Measurements from ENCODE around the gene MRPL58.

DNA sequence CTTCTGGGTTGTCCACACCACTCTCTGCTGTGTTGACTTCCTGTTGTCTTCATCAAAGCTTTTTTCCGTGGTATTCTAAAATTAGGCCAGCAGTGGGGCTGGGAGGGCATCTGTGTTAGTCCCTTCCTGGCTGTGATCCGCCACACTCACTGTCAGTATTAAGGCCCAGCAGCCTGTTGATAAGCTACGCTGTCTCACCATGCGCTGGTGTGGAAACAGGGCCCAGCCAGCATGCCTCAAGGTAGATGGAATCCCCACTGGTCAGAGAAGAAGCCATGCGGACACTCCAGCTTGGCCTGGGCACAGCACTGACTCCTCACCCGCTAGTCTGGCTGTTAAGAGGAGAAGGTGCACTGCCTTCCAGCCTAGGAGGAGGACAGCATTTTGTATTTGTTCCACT is 13.7 kb upstream of the MRPL58 start:
- TF ChIP-seq, protein P1, sequence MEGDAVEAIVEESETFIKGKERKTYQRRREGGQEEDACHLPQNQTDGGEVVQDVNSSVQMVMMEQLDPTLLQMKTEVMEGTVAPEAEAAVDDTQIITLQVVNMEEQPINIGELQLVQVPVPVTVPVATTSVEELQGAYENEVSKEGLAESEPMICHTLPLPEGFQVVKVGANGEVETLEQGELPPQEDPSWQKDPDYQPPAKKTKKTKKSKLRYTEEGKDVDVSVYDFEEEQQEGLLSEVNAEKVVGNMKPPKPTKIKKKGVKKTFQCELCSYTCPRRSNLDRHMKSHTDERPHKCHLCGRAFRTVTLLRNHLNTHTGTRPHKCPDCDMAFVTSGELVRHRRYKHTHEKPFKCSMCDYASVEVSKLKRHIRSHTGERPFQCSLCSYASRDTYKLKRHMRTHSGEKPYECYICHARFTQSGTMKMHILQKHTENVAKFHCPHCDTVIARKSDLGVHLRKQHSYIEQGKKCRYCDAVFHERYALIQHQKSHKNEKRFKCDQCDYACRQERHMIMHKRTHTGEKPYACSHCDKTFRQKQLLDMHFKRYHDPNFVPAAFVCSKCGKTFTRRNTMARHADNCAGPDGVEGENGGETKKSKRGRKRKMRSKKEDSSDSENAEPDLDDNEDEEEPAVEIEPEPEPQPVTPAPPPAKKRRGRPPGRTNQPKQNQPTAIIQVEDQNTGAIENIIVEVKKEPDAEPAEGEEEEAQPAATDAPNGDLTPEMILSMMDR (IDR thresholded peaks at IDR 0.05) = no peak
- no peak for TF ChIP-seq POLR2A (IDR thresholded peaks at IDR 0.05)
